GM18505 (cell line): Measurements from ENCODE around the gene MYOF.
"Not testable (repeated sequence)": the region's sequence is repeated elsewhere in the genome, so short reads cannot be mapped to it uniquely, and the experiment has no call there.

Experiments
- ATAC-seq: cut with Tn5 transposase; IDR thresholded peaks from one replicate; pipeline ENCODE4 v1.9.1; 2021; ENCODE audit not compliant: unreplicated experiment
- POLR2A ChIP-seq: IDR thresholded peaks from 4 replicates; pipeline ENCODE4 v1.6.1; 2011; ENCODE audit warnings: borderline replicate concordance; ENCODE audit not compliant: insufficient read depth, insufficient read length; ENCODE audit errors: extremely low read depth

Gene MYOF

GRCh38 chr10:93300981-93301380 is 181.2 kb downstream of the MYOF start:
- ATAC-seq: no peak
- no peak for TF ChIP-seq POLR2A

- TF ChIP-seq POLR2A: no peak
- no peak for ATAC-seq
Measured at GRCh38 chr10:93300288-93300917, 181.7 kb downstream of the MYOF start.

- ATAC-seq: no peak
- TF ChIP-seq POLR2A: no peak
Measured at GRCh38 chr10:93299606-93300287, 182.4 kb downstream of the MYOF start.

- ATAC-seq: no peak
- TF ChIP-seq POLR2A: no peak
Measured at GRCh38 chr10:93299195-93299594, 182.9 kb downstream of the MYOF start.

- ATAC-seq: no peak
- no peak for TF ChIP-seq POLR2A
Measured at GRCh38 chr10:93296151-93296550, 186.0 kb downstream of the MYOF start.

GRCh38 chr10:93293999-93294398 is 188.1 kb downstream of the MYOF start:
- no peak for ATAC-seq

GRCh38 chr10:93290661-93291354 is 191.3 kb downstream of the MYOF start:
- no peak for ATAC-seq
- no peak for TF ChIP-seq POLR2A

More at GRCh38 chr10:93293999-93294398, 188.1 kb downstream of the MYOF start:
- no peak for TF ChIP-seq POLR2A

GRCh38 chr10:93288679-93289634 is 193.2 kb downstream of the MYOF start:
- ATAC-seq: no peak
- TF ChIP-seq POLR2A: no peak

GRCh38 chr10:93287775-93288174 is 194.4 kb downstream of the MYOF start:
- ATAC-seq: no peak

GRCh38 chr10:93284246-93284645 is 197.9 kb downstream of the MYOF start:
- not testable (repeated sequence) for ATAC-seq

More at GRCh38 chr10:93287775-93288174, 194.4 kb downstream of the MYOF start:
- no peak for TF ChIP-seq POLR2A

GRCh38 chr10:93281367-93281720 is 200.8 kb downstream of the MYOF start:
- TF ChIP-seq POLR2A: no peak
- no peak for ATAC-seq

GRCh38 chr10:93280699-93281366 is 201.3 kb downstream of the MYOF start:
- no peak for ATAC-seq
- TF ChIP-seq POLR2A: no peak

GRCh38 chr10:93280121-93280698 is 201.9 kb downstream of the MYOF start:
- ATAC-seq: no peak
- no peak for TF ChIP-seq POLR2A

- no peak for ATAC-seq
- TF ChIP-seq POLR2A: no peak
Measured at GRCh38 chr10:93277360-93277759, 204.8 kb downstream of the MYOF start.
